ENCODE data around the gene DNPH1.

Gene DNPH1

DNA sequence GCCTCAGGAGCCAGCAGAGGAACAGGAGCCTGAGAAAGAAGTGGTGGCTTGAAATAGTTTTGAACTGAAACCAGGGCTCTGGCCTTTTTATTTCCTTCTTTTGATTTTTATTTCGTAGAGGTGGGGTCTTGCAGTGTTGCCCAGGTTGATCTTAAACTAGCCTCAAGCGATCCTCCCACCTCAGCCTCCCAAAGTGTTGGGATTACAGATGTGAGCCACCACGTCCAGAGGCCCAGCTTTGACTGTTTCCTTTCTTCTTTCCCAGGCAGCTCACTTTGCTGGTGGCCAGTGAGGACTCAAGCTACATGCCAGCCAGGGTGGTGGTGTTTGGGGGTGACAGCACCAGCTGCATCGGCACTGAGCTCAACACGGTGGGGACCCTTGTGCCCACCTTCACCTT lies 26.8 kb downstream of the DNPH1 start:
- no peak overlapping the region for H3K4me3 ChIP-seq (ENCODE audit: low read depth, low read length)
- TF ChIP-seq, protein P1, sequence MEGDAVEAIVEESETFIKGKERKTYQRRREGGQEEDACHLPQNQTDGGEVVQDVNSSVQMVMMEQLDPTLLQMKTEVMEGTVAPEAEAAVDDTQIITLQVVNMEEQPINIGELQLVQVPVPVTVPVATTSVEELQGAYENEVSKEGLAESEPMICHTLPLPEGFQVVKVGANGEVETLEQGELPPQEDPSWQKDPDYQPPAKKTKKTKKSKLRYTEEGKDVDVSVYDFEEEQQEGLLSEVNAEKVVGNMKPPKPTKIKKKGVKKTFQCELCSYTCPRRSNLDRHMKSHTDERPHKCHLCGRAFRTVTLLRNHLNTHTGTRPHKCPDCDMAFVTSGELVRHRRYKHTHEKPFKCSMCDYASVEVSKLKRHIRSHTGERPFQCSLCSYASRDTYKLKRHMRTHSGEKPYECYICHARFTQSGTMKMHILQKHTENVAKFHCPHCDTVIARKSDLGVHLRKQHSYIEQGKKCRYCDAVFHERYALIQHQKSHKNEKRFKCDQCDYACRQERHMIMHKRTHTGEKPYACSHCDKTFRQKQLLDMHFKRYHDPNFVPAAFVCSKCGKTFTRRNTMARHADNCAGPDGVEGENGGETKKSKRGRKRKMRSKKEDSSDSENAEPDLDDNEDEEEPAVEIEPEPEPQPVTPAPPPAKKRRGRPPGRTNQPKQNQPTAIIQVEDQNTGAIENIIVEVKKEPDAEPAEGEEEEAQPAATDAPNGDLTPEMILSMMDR (IDR thresholded peaks at IDR 0.05; ENCODE audit: borderline replicate concordance, insufficient read depth, low read depth, low read length) = no peak

DNA sequence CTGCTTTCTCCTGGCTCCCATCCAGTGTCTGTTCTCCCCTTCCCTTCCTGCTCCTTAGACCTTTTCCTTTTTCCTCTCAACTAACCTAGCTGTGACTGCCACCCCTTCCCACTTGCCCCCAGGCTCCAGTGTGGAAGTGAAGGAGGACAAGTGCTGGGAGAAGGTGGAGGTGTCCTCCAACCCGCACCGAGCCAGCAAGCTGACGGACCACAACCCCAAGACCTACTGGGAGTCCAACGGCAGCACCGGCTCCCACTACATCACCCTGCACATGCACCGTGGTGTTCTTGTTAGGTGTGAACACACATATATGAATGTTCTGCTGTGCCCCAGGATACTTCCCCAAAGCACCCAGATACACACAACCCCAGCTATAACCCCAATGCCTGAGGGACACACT lies 28.7 kb downstream of the DNPH1 start:
- H3K4me3 ChIP-seq (ENCODE audit: low read depth, low read length) = no peak overlapping the region
- TF ChIP-seq, protein P1 (IDR thresholded peaks at IDR 0.05; ENCODE audit: borderline replicate concordance, insufficient read depth, low read depth, low read length) = no peak

DNA sequence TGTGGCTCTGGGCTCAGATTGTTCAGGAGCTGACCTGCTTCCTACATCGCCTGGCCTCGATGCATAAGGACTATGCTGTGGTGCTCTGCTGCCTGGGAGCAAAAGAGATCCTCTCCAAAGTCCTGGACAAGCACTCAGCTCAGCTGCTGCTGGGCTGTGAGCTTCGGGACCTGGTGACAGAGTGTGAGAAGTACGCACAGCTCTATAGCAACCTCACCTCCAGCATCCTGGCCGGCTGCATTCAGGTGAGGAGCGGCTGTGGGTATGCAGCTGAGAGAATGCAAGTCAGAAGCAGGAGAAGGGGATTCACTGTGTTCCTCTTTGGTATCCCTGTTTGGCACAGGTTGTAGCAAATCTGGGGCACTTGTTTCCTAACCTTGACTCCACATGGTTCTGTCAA lies 29.4 kb downstream of the DNPH1 start:
- TF ChIP-seq, protein P1 (IDR thresholded peaks at IDR 0.05; ENCODE audit: borderline replicate concordance, insufficient read depth, low read depth, low read length) = no peak
- H3K4me3 ChIP-seq (ENCODE audit: low read depth, low read length) = no peak overlapping the region

DNA sequence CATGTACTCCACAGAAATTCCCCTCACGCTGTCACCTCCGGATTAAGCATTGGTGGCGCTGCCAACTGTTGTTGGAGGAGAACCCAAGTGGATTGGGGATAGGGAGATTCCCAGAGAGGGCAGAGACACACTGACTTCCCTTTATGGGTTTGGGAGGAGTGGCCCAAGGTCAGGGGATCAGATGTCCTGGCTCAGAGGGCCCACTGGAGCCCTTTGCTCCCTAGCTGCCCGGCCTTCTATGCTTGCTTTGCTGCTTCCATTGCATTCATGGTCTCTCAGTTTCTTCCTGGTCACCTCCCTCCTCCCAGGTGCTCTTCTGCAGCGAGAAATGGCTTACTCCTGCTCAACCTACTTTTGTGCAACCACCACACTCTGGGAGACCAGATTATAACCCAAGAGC lies 32.9 kb downstream of the DNPH1 start:
- H3K4me3 ChIP-seq (ENCODE audit: low read depth, low read length) = no peak overlapping the region
- TF ChIP-seq, protein P1 (IDR thresholded peaks at IDR 0.05; ENCODE audit: borderline replicate concordance, insufficient read depth, low read depth, low read length) = no peak

DNA sequence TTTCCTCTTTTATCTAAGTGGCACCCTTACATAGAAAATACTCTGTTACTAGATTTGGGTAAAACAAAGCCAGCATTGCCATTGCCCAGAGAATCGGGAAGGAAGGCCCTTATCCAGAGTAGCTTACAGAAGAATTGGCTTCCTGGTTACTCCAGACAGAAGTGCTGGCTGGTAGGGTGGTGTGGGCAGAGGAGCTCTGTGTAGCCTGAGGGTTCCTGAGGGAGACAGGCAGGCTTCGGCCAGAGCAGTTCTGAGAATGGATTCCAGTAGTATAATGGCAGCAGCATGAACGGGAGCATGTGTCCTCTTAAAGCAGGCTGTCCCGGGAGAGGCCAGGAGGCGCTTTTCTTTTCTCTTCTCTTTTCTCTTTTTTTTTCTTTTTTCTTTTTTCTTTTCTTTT lies 35.4 kb downstream of the DNPH1 start:
- TF ChIP-seq, protein P1 (IDR thresholded peaks at IDR 0.05; ENCODE audit: borderline replicate concordance, insufficient read depth, low read depth, low read length) = no peak
- no peak overlapping the region for H3K4me3 ChIP-seq (ENCODE audit: low read depth, low read length)

DNA sequence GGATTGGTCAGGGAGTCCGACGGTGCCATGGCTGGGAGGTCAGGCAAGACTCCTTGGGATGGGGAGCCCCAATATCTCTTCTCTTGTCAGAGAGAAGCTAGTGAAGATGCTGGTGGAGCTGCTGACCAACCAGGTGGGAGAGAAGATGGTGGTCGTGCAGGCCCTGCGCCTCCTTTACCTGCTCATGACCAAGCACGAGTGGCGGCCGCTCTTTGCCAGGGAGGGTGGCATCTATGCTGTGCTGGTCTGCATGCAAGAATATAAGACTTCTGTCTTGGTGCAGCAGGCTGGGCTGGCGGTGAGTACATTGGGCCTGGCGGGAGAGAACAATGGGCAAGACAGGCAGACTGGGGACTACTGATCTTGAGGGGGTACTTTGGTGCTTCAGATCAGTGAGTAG lies 36.4 kb downstream of the DNPH1 start:
- TF ChIP-seq, protein P1 (IDR thresholded peaks at IDR 0.05; ENCODE audit: borderline replicate concordance, insufficient read depth, low read depth, low read length) = no peak

DNA sequence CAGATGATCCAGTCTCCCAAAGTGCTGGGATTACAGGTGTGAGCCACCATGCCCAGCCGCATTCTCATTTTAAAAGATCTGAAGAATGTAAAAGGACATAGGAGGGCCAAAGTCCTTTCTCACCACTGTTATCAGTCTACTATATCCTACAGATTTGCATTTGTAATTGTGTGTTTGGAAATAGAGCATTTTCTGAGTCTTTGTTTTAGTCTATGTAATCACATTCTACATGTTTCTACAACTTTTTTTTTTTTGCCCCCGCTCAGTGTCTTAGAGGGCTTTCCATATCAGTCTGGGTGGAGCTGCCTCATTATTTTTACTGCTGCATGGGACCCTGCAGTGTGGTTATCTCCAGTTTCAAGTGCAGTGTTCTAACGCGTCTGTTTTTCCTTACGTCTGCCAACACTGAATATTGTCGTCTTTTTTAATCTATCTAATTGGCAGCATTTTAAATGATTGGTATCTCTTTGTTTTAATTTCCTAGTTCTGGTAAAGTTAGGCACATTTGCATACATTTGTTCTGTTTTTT lies 39.4 kb downstream of the DNPH1 start:
- TF ChIP-seq, protein P1 (IDR thresholded peaks at IDR 0.05; ENCODE audit: borderline replicate concordance, insufficient read depth, low read depth, low read length) = no peak

More for the DNA sequence above, 36.4 kb downstream of the DNPH1 start:
- no peak overlapping the region for H3K4me3 ChIP-seq (ENCODE audit: low read depth, low read length)

More for the DNA sequence above, 39.4 kb downstream of the DNPH1 start:
- H3K4me3 ChIP-seq (ENCODE audit: low read depth, low read length) = no peak overlapping the region

Measured in GM12875 (cell line).